Measurements from ENCODE around the gene TAF3.

The TAF3 gene

GRCh38 chr10:7917736-7918135, 99.4 kb downstream of the TAF3 start:
- POLR2A ChIA-PET = no interaction called here
- no peak overlapping the region for H3K4me3 ChIP-seq (ENCODE audit: low read depth, low read length)
- peaks cover 22% of the 10 kb centered on the region for H3K4me1 ChIP-seq (ENCODE audit: control insufficient read depth, insufficient read depth, low read length)
- H3K27ac ChIP-seq (ENCODE audit: extremely low read depth, low read depth, low read length) = no peak overlapping the region
- no peaks in the 10 kb centered on the region for H3K36me3 ChIP-seq (ENCODE audit: control insufficient read depth in 2 of 2, insufficient read depth in 1 of 2, low read length in 2 of 2)
- H3K9me3 ChIP-seq (ENCODE audit: control insufficient read depth, insufficient read depth, low read depth, low read length) = no peaks in the 10 kb centered on the region
- CTCF ChIA-PET = interaction anchor here (0.5 kb wide), 1 partner anchor 21 kb away, joined by 3 read pairs; no protein-coding TSS in a partner anchor
- 0 out of 2 replicates have a peak, but pooled peaks have one; percentile 56 for TF ChIP-seq SCRT1 (tag by site-specific recombination; IDR thresholded peaks at IDR 0.05; ENCODE audit: borderline replicate concordance)
- TF ChIP-seq ZNF645 (tag by site-specific recombination; IDR thresholded peaks at IDR 0.05) = no peak
- TF ChIP-seq ZSCAN18 (tag by site-specific recombination; IDR thresholded peaks at IDR 0.05) = no peak
- peak; percentile 80 for TF ChIP-seq SCRT2 (tag by site-specific recombination; IDR thresholded peaks at IDR 0.05)

GRCh38 chr10:7922707-7923106, 104.4 kb downstream of the TAF3 start:
- ChIA-PET CTCF (no interaction called here), POLR2A (no interaction called here)
- Histone ChIP-seq H3K27ac (ENCODE audit: extremely low read depth, low read depth, low read length) (no peak overlapping the region), H3K4me1 (ENCODE audit: control insufficient read depth, insufficient read depth, low read length) (peaks cover 21% of the 10 kb centered on the region; the same call in 1 of the 2 replicates), H3K36me3 (ENCODE audit: control insufficient read depth in 2 of 2, insufficient read depth in 1 of 2, low read length in 2 of 2) (no peaks in the 10 kb centered on the region), H3K4me3 (ENCODE audit: low read depth, low read length) (no peak overlapping the region), H3K9me3 (ENCODE audit: control insufficient read depth, insufficient read depth, low read depth, low read length) (no peaks in the 10 kb centered on the region)
- TF ChIP-seq ZNF202 (tag by site-specific recombination; IDR thresholded peaks at IDR 0.05; ENCODE audit: borderline replicate concordance) (no peak), ZSCAN5A (tag by site-specific recombination; IDR thresholded peaks at IDR 0.05) (no peak), ZNF791 (tag by site-specific recombination; IDR thresholded peaks at IDR 0.05) (no peak), ZNF423 (tag by site-specific recombination; IDR thresholded peaks at IDR 0.05) (no peak), ZNF510 (tag by site-specific recombination; IDR thresholded peaks at IDR 0.05; ENCODE audit: insufficient replicate concordance) (no peak), ZNF16 (tag by site-specific recombination; IDR thresholded peaks at IDR 0.05; ENCODE audit: low read depth) (no peak), ZNF530 (tag by site-specific recombination; IDR thresholded peaks at IDR 0.05; ENCODE audit: low read depth) (no peak), ZNF548 (tag by site-specific recombination; IDR thresholded peaks at IDR 0.05) (no peak), ZNF146 (tag by site-specific recombination; IDR thresholded peaks at IDR 0.05) (no peak), ZNF837 (tag by site-specific recombination; IDR thresholded peaks at IDR 0.05) (no peak), HOXD13 (CRISPR knock-in tag; IDR thresholded peaks at IDR 0.05; ENCODE audit: borderline replicate concordance) (no peak), BCL6B (tag by site-specific recombination; IDR thresholded peaks at IDR 0.05) (no peak), REST (tag by site-specific recombination; IDR thresholded peaks at IDR 0.05) (no peak), ZBTB44 (tag by site-specific recombination; IDR thresholded peaks at IDR 0.05) (no peak), ZNF18 (tag by site-specific recombination; IDR thresholded peaks at IDR 0.05) (no peak)

Data from HEK293 (cell line).